ENCODE data around the gene TBCK.

DNA sequence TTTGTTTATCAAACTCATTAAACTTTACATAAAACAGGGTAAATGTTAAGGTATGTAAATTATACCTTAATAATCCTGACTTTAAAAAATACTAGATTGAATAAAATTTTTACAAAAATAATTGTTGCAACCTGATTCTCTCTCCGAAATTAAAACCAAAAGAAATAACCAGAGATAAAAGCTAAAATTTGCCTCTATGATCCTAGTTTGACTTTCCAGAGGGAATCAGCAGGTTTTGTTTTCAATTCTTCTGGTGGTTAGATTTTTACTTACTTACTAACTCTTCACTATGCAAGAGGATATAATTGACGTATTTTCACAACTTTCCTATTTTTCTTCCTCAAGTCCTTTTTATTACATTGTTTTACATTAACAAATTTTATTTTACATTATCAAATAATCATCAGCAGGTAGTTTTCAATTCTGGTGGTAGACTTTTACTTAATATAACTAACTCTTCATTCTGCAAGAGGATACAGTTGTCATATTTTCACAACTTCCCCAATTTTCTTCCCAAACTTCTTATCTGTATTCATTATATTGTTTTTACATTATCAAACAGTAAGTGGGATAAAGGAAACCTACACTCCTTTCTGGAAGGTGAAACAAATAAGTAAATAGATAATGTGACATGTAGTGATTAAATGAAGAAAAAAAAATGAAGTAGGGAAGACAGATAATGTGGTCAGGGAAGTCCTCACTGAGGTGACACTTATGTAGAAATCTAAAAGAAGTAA, 52.2 kb downstream of the TBCK start:
- TF ChIP-seq, protein P1, sequence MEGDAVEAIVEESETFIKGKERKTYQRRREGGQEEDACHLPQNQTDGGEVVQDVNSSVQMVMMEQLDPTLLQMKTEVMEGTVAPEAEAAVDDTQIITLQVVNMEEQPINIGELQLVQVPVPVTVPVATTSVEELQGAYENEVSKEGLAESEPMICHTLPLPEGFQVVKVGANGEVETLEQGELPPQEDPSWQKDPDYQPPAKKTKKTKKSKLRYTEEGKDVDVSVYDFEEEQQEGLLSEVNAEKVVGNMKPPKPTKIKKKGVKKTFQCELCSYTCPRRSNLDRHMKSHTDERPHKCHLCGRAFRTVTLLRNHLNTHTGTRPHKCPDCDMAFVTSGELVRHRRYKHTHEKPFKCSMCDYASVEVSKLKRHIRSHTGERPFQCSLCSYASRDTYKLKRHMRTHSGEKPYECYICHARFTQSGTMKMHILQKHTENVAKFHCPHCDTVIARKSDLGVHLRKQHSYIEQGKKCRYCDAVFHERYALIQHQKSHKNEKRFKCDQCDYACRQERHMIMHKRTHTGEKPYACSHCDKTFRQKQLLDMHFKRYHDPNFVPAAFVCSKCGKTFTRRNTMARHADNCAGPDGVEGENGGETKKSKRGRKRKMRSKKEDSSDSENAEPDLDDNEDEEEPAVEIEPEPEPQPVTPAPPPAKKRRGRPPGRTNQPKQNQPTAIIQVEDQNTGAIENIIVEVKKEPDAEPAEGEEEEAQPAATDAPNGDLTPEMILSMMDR (IDR thresholded peaks at IDR 0.05), result no peak
- TF ChIP-seq POLR2A (IDR thresholded peaks at IDR 0.05; ENCODE audit: low read depth), result no peak
